Small intestine (tissue), 7 donors: ENCODE measurements around the gene TAF7. TPM values are rescaled to one million over a fixed set of nuclear protein-coding genes. Genes with fewer than 3 reads are reported as not detected.

Experiments used
- DNase-seq, 2 donors: peaks; one replicate each; pipeline versions ENCODE4 v3.0.0 to v3.0.0-alpha.2; 2013
- FAIRE-seq: peaks from 2 replicates; lab custom pipeline; 2012; peaks lifted over from hg19 to GRCh38; lab: Jason Lieb, UNC
- H3K27ac ChIP-seq, 3 donors: one replicate each; pipeline ENCODE4 v1.5.1; 2013; ENCODE audit warnings: low read length in 2 of 3, mild to moderate bottlenecking in 2 of 3, control low read depth in 1 of 3, inconsistent platforms in 1 of 3, low read depth in 1 of 3, moderate library complexity in 1 of 3
- H3K27me3 ChIP-seq, 3 donors: one replicate each; pipeline ENCODE4 v1.6.1; 2013; ENCODE audit warnings: low read length in 3 of 3, inconsistent platforms in 1 of 3; ENCODE audit not compliant: control insufficient read depth in 3 of 3, insufficient read depth in 3 of 3
- H3K36me3 ChIP-seq, 3 donors: one replicate each; pipeline ENCODE4 v1.6.1; 2013; ENCODE audit warnings: low read length in 3 of 3, inconsistent platforms in 1 of 3, low read depth in 1 of 3, mild to moderate bottlenecking in 1 of 3, moderate library complexity in 1 of 3; ENCODE audit not compliant: control insufficient read depth in 3 of 3, insufficient read depth in 2 of 3
- H3K4me1 ChIP-seq, 3 donors: one replicate each; pipeline ENCODE4 v1.6.1; 2013; ENCODE audit warnings: low read length in 2 of 3, inconsistent platforms in 1 of 3, low read depth in 1 of 3, mild to moderate bottlenecking in 1 of 3, moderate library complexity in 1 of 3; ENCODE audit not compliant: control insufficient read depth in 3 of 3, insufficient read depth in 2 of 3
- H3K4me3 ChIP-seq, 3 donors: one replicate each; pipeline ENCODE4 v1.5.1; 2013; ENCODE audit warnings: low read length in 3 of 3, control low read depth in 1 of 3, inconsistent platforms in 1 of 3, low read depth in 1 of 3, mild to moderate bottlenecking in 1 of 3, moderate library complexity in 1 of 3
- H3K9me3 ChIP-seq, 2 donors: one replicate each; pipeline ENCODE4 v1.6.1; 2013; ENCODE audit warnings: low read depth in 1 of 2, low read length in 1 of 2; ENCODE audit not compliant: control insufficient read depth in 2 of 2, insufficient read depth in 1 of 2
- WGBS, 3 donors: extraction: QIAGEN DNeasy Blood & Tissue Kit; methylation state at CpG; one replicate each; pipeline ENCODE4 v1.1.7; 2013; 5-methylcytosine and 5-hydroxymethylcytosine counted together
- polyA plus RNA-seq, 4 donors: library from polyadenylated mRNA; stranded (reverse) in 3 of 4; unstranded in 1 of 4; fragments of 200-250 nt in 3 of 4; fragments of 120-200 nt in 1 of 4; gene quantifications; one replicate each; pipeline versions ENCODE4 v1.2.1 to v1.2.3, GENCODE V29; 2013
- donor health status: healthy with polysubstance abuse.
- donor health status: control.
- donor health status: control.
- donor health status: Bipolar disorder and iron deficiency.
- donor health status: healthy.

Gene TAF7
- polyA plus RNA-seq, 4 donors: 58.8 to 91.9 (median 66.1) TPM

GRCh38 chr5:141306630-141307029, 14.0 kb downstream of the TAF7 start:
- Histone ChIP-seq H3K36me3 (peaks cover 0 to 8% (median 0%) of the 10 kb centered on the region in 3 donors), H3K4me1 (no peaks in the 10 kb centered on the region), H3K4me3 (no peak overlapping the region), H3K9me3 (peaks cover 15 to 74% of the 10 kb centered on the region in 2 donors), H3K27ac (no peak overlapping the region), H3K27me3 (no peaks in the 10 kb centered on the region)
- WGBS, 3 donors: 96 to 100% (median 98%) methylated on average over 1 of the region's 1 CpG
- DNase-seq: no peak
- no peak for FAIRE-seq

GRCh38 chr5:141303756-141304155, 16.8 kb downstream of the TAF7 start, which contains the start of gene SLC25A2:
SLC25A2 (minus strand) TSS chr5:141304049; CDS start chr5:141303865, 184 bp downstream.
- Histone ChIP-seq H3K27ac (no peak within 1 kb of the TSS), H3K27me3 (no peaks in the 10 kb centered on the region), H3K4me1 (no peaks in the 10 kb centered on the region), H3K9me3 (peaks cover 10 to 72% of the 10 kb centered on the region in 2 donors), H3K4me3 (no peak within 1 kb of the TSS), H3K36me3 (peaks cover 0 to 8% (median 1%) of the 10 kb centered on the region in 3 donors)
- DNase-seq (no peak), FAIRE-seq (no peak)
- WGBS, 3 donors: 58 to 85% (median 75%) methylated on average over 34 to 36 of the region's 36 CpGs

- Histone ChIP-seq H3K9me3 (peaks cover 4 to 73% of the 10 kb centered on the region in 2 donors), H3K4me3 (no peak overlapping the region), H3K4me1 (no peaks in the 10 kb centered on the region), H3K27me3 (no peaks in the 10 kb centered on the region), H3K27ac (no peak overlapping the region), H3K36me3 (peaks cover 0 to 2% (median 1%) of the 10 kb centered on the region in 3 donors)
- DNase-seq: no peak
- FAIRE-seq: no peak
- 72 to 87% (median 75%) methylated on average over 4 of the region's 4 CpGs for WGBS, 3 donors
Measured at GRCh38 chr5:141298376-141298775, 22.2 kb downstream of the TAF7 start.

DNA sequence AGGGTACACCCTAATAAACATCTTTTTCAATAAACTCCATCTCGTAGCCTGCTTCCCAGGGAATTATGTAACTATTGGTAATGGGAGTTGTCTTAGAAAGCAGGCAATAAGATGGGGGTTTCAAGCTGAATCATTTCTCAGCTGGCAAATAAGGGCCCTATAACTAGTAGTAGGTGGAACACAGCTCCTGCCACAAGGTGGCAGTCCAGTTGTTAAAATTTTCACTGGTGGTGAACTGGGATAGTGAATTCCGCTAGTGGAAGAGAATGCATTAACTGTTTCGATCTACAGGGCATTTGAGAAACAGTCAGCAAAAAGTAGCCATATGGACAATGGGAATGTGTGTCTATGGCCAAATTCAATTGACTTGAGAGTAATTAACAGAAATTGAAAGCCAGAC, 47.7 kb downstream of the TAF7 start:
- FAIRE-seq: no peak

GRCh38 chr5:141269195-141269594, 51.4 kb downstream of the TAF7 start:
- no peaks in the 10 kb centered on the region for H3K4me1 ChIP-seq
- WGBS, 3 donors: 95 to 99% (median 95%) methylated on average over 4 of the region's 4 CpGs
- H3K36me3 ChIP-seq: no peaks in the 10 kb centered on the region
- no peak overlapping the region for H3K27ac ChIP-seq
- H3K27me3 ChIP-seq: no peaks in the 10 kb centered on the region
- FAIRE-seq (no peak), DNase-seq (no peak)
- peaks cover 7 to 67% of the 10 kb centered on the region in 2 donors for H3K9me3 ChIP-seq
- H3K4me3 ChIP-seq: no peak overlapping the region

More for the DNA sequence above, 47.7 kb downstream of the TAF7 start:
- 57 to 62% (median 58%) methylated on average over 3 of the region's 3 CpGs for WGBS, 3 donors
- H3K27me3 ChIP-seq: no peaks in the 10 kb centered on the region
- no peaks in the 10 kb centered on the region for H3K36me3 ChIP-seq
- H3K27ac ChIP-seq: no peak overlapping the region
- peaks cover 3 to 72% of the 10 kb centered on the region in 2 donors for H3K9me3 ChIP-seq
- no peaks in the 10 kb centered on the region for H3K4me1 ChIP-seq
- H3K4me3 ChIP-seq: no peak overlapping the region
- DNase-seq: no peak

Other genes with a start within 250 kb of the TAF7 start
- gene PCDHB2, start 226.2 kb downstream of the TAF7 start, polyA plus RNA-seq: under 1 TPM in 3 of 4 donors, not detected in 1; 0.27 to 0.98 (median 0.72) TPM
- under 1 TPM in 2 of 4 donors, not detected in 2; 0.31 to 0.68 TPM for gene PCDHB3, start 220.3 kb downstream of the TAF7 start, polyA plus RNA-seq
- under 1 TPM in 2 of 4 donors, not detected in 2; 0.64 to 0.96 TPM for gene PCDHB4, start 199.0 kb downstream of the TAF7 start, polyA plus RNA-seq
- gene PCDHB5, start 185.6 kb downstream of the TAF7 start, polyA plus RNA-seq: under 1 TPM in 2 of 4 donors, not detected in 2; 0.91 to 0.99 TPM
- gene PCDHB6, start 170.7 kb downstream of the TAF7 start, polyA plus RNA-seq: under 1 TPM in 2 of 4 donors, not detected in 2; 0.13 to 0.52 TPM
- gene PCDHB7, start 148.1 kb downstream of the TAF7 start, polyA plus RNA-seq: 1 to 10 TPM in 1 of 4 donors, under 1 TPM in 2, not detected in 1; 0.27 to 1.1 (median 0.36) TPM
- gene PCDHB8, start 143.0 kb downstream of the TAF7 start, polyA plus RNA-seq: under 1 TPM in 2 of 4 donors, not detected in 2; 0.18 to 0.49 TPM
- gene PCDHB16, start 138.4 kb downstream of the TAF7 start, polyA plus RNA-seq: under 1 TPM in 2 of 4 donors, not detected in 2; 0.37 to 0.65 TPM
- under 1 TPM in 2 of 4 donors, not detected in 2; 0.34 to 0.44 TPM for gene PCDHB9, start 133.6 kb downstream of the TAF7 start, polyA plus RNA-seq
- 1 to 10 TPM in 2 of 4 donors, not detected in 2; 1.1 to 1.3 TPM for gene PCDHB10, start 128.4 kb downstream of the TAF7 start, polyA plus RNA-seq
- under 1 TPM in 2 of 4 donors, not detected in 2; 0.27 to 0.65 TPM for gene PCDHB11, start 121.2 kb downstream of the TAF7 start, polyA plus RNA-seq
- under 1 TPM in 2 of 4 donors, not detected in 2; 0.46 to 0.71 TPM for gene PCDHB12, start 112.1 kb downstream of the TAF7 start, polyA plus RNA-seq
- gene PCDHB13, start 106.9 kb downstream of the TAF7 start, polyA plus RNA-seq: under 1 TPM in 2 of 4 donors, not detected in 2; 0.49 to 0.71 TPM
- 1 to 10 TPM in 1 of 4 donors, under 1 TPM in 1, not detected in 2; 0.81 to 1.5 TPM for gene PCDHB14, start 97.4 kb downstream of the TAF7 start, polyA plus RNA-seq
- 1 to 10 TPM in 2 of 4 donors, under 1 TPM in 2; 0.22 to 1.7 (median 0.65) TPM for gene PCDHB15, start 75.4 kb downstream of the TAF7 start, polyA plus RNA-seq
- under 1 TPM in 3 of 4 donors, not detected in 1; 0.12 to 0.45 (median 0.15) TPM for gene SLC25A2, start 16.7 kb downstream of the TAF7 start, polyA plus RNA-seq
- under 1 TPM in 3 of 4 donors, not detected in 1; 0.10 to 0.27 (median 0.13) TPM for gene PCDHGA1, start 9.7 kb upstream of the TAF7 start, polyA plus RNA-seq
- gene PCDHGA2, start 18.0 kb upstream of the TAF7 start, polyA plus RNA-seq: under 1 TPM in 3 of 4 donors, not detected in 1; 0.27 to 0.81 (median 0.64) TPM
- gene PCDHGA3, start 23.0 kb upstream of the TAF7 start, polyA plus RNA-seq: under 1 TPM in 2 of 4 donors, not detected in 2; 0.24 to 0.49 TPM
- gene PCDHGB1, start 29.3 kb upstream of the TAF7 start, polyA plus RNA-seq: under 1 TPM in 2 of 4 donors, not detected in 2; 0.19 to 0.21 TPM
- under 1 TPM in 2 of 4 donors, not detected in 2; 0.31 to 0.43 TPM for gene PCDHGA4, start 34.2 kb upstream of the TAF7 start, polyA plus RNA-seq
- gene PCDHGB2, start 39.2 kb upstream of the TAF7 start, polyA plus RNA-seq: under 1 TPM in 2 of 4 donors, not detected in 2; 0.37 to 0.68 TPM
- gene PCDHGA5, start 43.4 kb upstream of the TAF7 start, polyA plus RNA-seq: under 1 TPM in 2 of 4 donors, not detected in 2; 0.43 to 0.68 TPM
- gene PCDHGB3, start 49.5 kb upstream of the TAF7 start, polyA plus RNA-seq: under 1 TPM in 2 of 4 donors, not detected in 2; 0.31 to 0.43 TPM
- 1 to 10 TPM in 1 of 4 donors, under 1 TPM in 1, not detected in 2; 0.72 to 1.0 TPM for gene PCDHGA6, start 53.1 kb upstream of the TAF7 start, polyA plus RNA-seq
- under 1 TPM in 2 of 4 donors, not detected in 2; 0.30 to 0.32 TPM for gene PCDHGA7, start 62.0 kb upstream of the TAF7 start, polyA plus RNA-seq
- under 1 TPM in 2 of 4 donors, not detected in 2; 0.75 to 0.77 TPM for gene PCDHGB4, start 66.9 kb upstream of the TAF7 start, polyA plus RNA-seq
- gene PCDHGA8, start 71.8 kb upstream of the TAF7 start, polyA plus RNA-seq: under 1 TPM in 2 of 4 donors, not detected in 2; 0.10 to 0.15 TPM
- gene PCDHGB5, start 77.2 kb upstream of the TAF7 start, polyA plus RNA-seq: 1 to 10 TPM in 2 of 4 donors, under 1 TPM in 1, not detected in 1; 0.27 to 1.6 (median 1.2) TPM
- 1 to 10 TPM in 1 of 4 donors, under 1 TPM in 1, not detected in 2; 0.75 to 1.0 TPM for gene PCDHGA9, start 82.0 kb upstream of the TAF7 start, polyA plus RNA-seq
- 1 to 10 TPM in 2 of 4 donors, not detected in 2; 1.3 to 1.4 TPM for gene PCDHGB6, start 87.2 kb upstream of the TAF7 start, polyA plus RNA-seq
- 1 to 10 TPM in 2 of 4 donors, under 1 TPM in 1, not detected in 1; 0.27 to 2.2 (median 1.2) TPM for gene PCDHGA10, start 92.2 kb upstream of the TAF7 start, polyA plus RNA-seq
- 1 to 10 TPM in 2 of 4 donors, not detected in 2; 1.8 to 2.8 TPM for gene PCDHGB7, start 96.9 kb upstream of the TAF7 start, polyA plus RNA-seq
- 1 to 10 TPM in 1 of 4 donors, under 1 TPM in 1, not detected in 2; 0.81 to 1.0 TPM for gene PCDHGA11, start 100.3 kb upstream of the TAF7 start, polyA plus RNA-seq
- gene PCDHGA12, start 109.7 kb upstream of the TAF7 start, polyA plus RNA-seq: 1 to 10 TPM in 1 of 4 donors, under 1 TPM in 2, not detected in 1; 0.41 to 1.5 (median 0.54) TPM
- 10 to 100 TPM in 2 of 4 donors, 1 to 10 TPM in 2; 2.5 to 33.3 (median 8.9) TPM for gene PCDHGC3, start 155.2 kb upstream of the TAF7 start, polyA plus RNA-seq
- under 1 TPM in 2 of 4 donors, not detected in 2; 0.34 TPM for gene PCDHGC4, start 164.2 kb upstream of the TAF7 start, polyA plus RNA-seq
- under 1 TPM in 2 of 4 donors, not detected in 2; 0.07 to 0.18 TPM for gene PCDHGC5, start 168.3 kb upstream of the TAF7 start, polyA plus RNA-seq